Measurements from ENCODE around the gene RABGAP1L. TPM values are rescaled to one million over a fixed set of nuclear protein-coding genes. Genes with fewer than 3 reads are reported as not detected.

Gene RABGAP1L
- total RNA-seq, 1 experiment from 2014 or later, result 29.3 TPM

- TF ChIP-seq CTCF (IDR thresholded peaks at IDR 0.05 in 2 of 3, conservative IDR thresholded peaks at IDR 0.05 in 1 of 3; ENCODE audit: borderline replicate concordance in 1 of 3, insufficient read depth in 1 of 3, low read depth in 2 of 3, low read length in 2 of 3) (no peak), POLR2AphosphoS5 (IDR thresholded peaks at IDR 0.05; ENCODE audit: low read depth, low read length) (no peak), CBX3 (IDR thresholded peaks at IDR 0.05; ENCODE audit: low read depth) (no peak), SRF (IDR thresholded peaks at IDR 0.05; ENCODE audit: low read depth) (no peak), CEBPB (IDR thresholded peaks at IDR 0.05; ENCODE audit: low read depth) (no peak), SP1 (IDR thresholded peaks at IDR 0.05; ENCODE audit: low read depth) (no peak)
Observed at GRCh38 chr1:174637487-174637886, 478.2 kb downstream of the RABGAP1L start (continued).

GRCh38 chr1:174639461-174639860 lies 480.1 kb downstream of the RABGAP1L start:
- CTCF ChIA-PET, result no interaction called here
- POLR2A ChIA-PET, result no interaction called here
- DNase-seq (ENCODE audit: low read depth, low spot score), result no peak
- no peak for TF ChIP-seq REST (IDR thresholded peaks at IDR 0.05; ENCODE audit: low read depth)
- TF ChIP-seq ZBTB33 (IDR thresholded peaks at IDR 0.05; ENCODE audit: extremely low read depth, insufficient replicate concordance, low read length), result no peak
- TF ChIP-seq EZH2phosphoT487 (IDR thresholded peaks at IDR 0.05; ENCODE audit: borderline replicate concordance), result no peak
- TF ChIP-seq CEBPB (IDR thresholded peaks at IDR 0.05; ENCODE audit: low read depth), result no peak
- TF ChIP-seq TCF7L2 (IDR thresholded peaks at IDR 0.05; ENCODE audit: borderline replicate concordance, extremely low read depth, insufficient read depth, insufficient read length), result no peak
- no peak for TF ChIP-seq ZNF274 (IDR thresholded peaks at IDR 0.05; ENCODE audit: low read depth, low read length)
- TF ChIP-seq ELF1 (IDR thresholded peaks at IDR 0.05; ENCODE audit: borderline replicate concordance, low read depth), result no peak
- no peak for TF ChIP-seq FOSL1 (IDR thresholded peaks at IDR 0.05; ENCODE audit: low read depth)
- TF ChIP-seq ZFX (IDR thresholded peaks at IDR 0.05), result no peak
- no peak for TF ChIP-seq ATF3 (IDR thresholded peaks at IDR 0.05)
- no peak for TF ChIP-seq EZH2 (IDR thresholded peaks at IDR 0.05)
- no peak for TF ChIP-seq SP1 (IDR thresholded peaks at IDR 0.05; ENCODE audit: low read depth)
- TF ChIP-seq JUND (IDR thresholded peaks at IDR 0.05), result no peak
- TF ChIP-seq CBX3 (IDR thresholded peaks at IDR 0.05; ENCODE audit: low read depth), result no peak
- no peak for TF ChIP-seq EGR1 (IDR thresholded peaks at IDR 0.05; ENCODE audit: low read depth)

More at GRCh38 chr1:174639461-174639860, 480.1 kb downstream of the RABGAP1L start:
- no peaks in the 10 kb centered on the region for H3K79me2 ChIP-seq (ENCODE audit: insufficient read depth, low read length)
- H3K4me1 ChIP-seq (ENCODE audit: control insufficient read depth in 1 of 2, insufficient read depth in 2 of 2, low read length in 2 of 2), result no peaks in the 10 kb centered on the region
- no peaks in the 10 kb centered on the region for H3K27me3 ChIP-seq (ENCODE audit: insufficient read depth, low read length)
- no peak overlapping the region for H3K4me3 ChIP-seq (replicated peaks in 1 of 2; ENCODE audit: low read depth in 1 of 2, low read length in 2 of 2)
- no peak overlapping the region for H2AFZ ChIP-seq (ENCODE audit: low read depth, low read length, poor library complexity, severe bottlenecking)
- H3K9me2 ChIP-seq (ENCODE audit: insufficient read depth), result no peaks in the 10 kb centered on the region
- H3K9me3 ChIP-seq (ENCODE audit: control insufficient read depth in 1 of 2, insufficient read depth in 1 of 2, low read depth in 1 of 2, low read length in 2 of 2), result no peaks in the 10 kb centered on the region
- RAD21 ChIA-PET (ENCODE audit: low non-redundant PET in 1 of 2, low total read pairs in 2 of 2, uncharacterized antibody in 2 of 2, unreplicated experiment in 2 of 2), result no interaction called here
- TSS peak; percentile 20 for BruUV-seq (replicated peaks)
- no peak overlapping the region for H3K27ac ChIP-seq (ENCODE audit: low read depth, low read length)
- ATAC-seq, result no peak
- intact Hi-C loops (cut with micrococcal nuclease), result no loop called here
- no peaks in the 10 kb centered on the region for H4K20me1 ChIP-seq (ENCODE audit: insufficient read depth)
- H3K36me3 ChIP-seq (ENCODE audit: control insufficient read depth in 1 of 2, insufficient read depth in 2 of 2, low read length in 2 of 2), result no peaks in the 10 kb centered on the region
- H3K9ac ChIP-seq (ENCODE audit: low read length), result no peak overlapping the region
- no peak overlapping the region for H3K4me2 ChIP-seq (ENCODE audit: low read length)

Measured in HCT116 (cell line).